Measurements from ENCODE around the gene MYOT.

MYOT gene

DNA sequence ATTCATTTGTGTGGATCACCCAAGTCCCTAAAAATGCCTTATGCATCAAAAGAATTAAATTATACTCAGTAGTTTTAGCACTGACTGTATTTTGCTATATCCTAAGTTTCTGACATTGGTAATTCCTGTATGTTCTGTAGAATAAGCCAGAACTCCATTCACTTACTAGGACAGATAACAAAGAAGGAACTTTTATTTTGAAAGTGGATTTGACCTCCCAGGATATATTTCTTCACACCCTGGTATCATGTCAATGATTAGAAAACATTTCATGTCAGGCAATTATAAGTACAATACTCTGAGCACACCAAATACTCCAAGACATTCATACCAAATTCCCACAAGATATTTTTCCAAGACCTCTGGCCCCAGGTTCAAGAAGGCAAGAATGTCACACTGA, 28.7 kb upstream of the MYOT start:
- H3K79me2 ChIP-seq (ENCODE audit: control insufficient read depth, low read length) = no peaks in the 10 kb centered on the region
- TF ChIP-seq EZH2phosphoT487 (IDR thresholded peaks at IDR 0.05; ENCODE audit: borderline replicate concordance, low read length) = no peak
- TF ChIP-seq, protein P1, sequence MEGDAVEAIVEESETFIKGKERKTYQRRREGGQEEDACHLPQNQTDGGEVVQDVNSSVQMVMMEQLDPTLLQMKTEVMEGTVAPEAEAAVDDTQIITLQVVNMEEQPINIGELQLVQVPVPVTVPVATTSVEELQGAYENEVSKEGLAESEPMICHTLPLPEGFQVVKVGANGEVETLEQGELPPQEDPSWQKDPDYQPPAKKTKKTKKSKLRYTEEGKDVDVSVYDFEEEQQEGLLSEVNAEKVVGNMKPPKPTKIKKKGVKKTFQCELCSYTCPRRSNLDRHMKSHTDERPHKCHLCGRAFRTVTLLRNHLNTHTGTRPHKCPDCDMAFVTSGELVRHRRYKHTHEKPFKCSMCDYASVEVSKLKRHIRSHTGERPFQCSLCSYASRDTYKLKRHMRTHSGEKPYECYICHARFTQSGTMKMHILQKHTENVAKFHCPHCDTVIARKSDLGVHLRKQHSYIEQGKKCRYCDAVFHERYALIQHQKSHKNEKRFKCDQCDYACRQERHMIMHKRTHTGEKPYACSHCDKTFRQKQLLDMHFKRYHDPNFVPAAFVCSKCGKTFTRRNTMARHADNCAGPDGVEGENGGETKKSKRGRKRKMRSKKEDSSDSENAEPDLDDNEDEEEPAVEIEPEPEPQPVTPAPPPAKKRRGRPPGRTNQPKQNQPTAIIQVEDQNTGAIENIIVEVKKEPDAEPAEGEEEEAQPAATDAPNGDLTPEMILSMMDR (IDR thresholded peaks at IDR 0.05; ENCODE audit: low read depth, low read length, poor library complexity, severe bottlenecking) = no peak
- H3K36me3 ChIP-seq (ENCODE audit: control insufficient read depth, low read length) = no peaks in the 10 kb centered on the region
- H3K27me3 ChIP-seq (ENCODE audit: control insufficient read depth, low read length) = no peaks in the 10 kb centered on the region
- no peaks in the 10 kb centered on the region for H3K9me2 ChIP-seq (replicated peaks; ENCODE audit: control insufficient read depth, low read length)
- no peak overlapping the region for H3K4me3 ChIP-seq (ENCODE audit: low read length)
- no peaks in the 10 kb centered on the region for H3K9me3 ChIP-seq (ENCODE audit: control insufficient read depth, insufficient read depth, low read length)
- H4K20me1 ChIP-seq (ENCODE audit: control insufficient read depth, insufficient read depth, low read depth, low read length) = no peaks in the 10 kb centered on the region
- H3K4me1 ChIP-seq (ENCODE audit: control insufficient read depth, low read length) = no peaks in the 10 kb centered on the region
- no peak overlapping the region for H3K27ac ChIP-seq (ENCODE audit: low read depth, low read length)
- no peaks in the 10 kb centered on the region for H3F3A ChIP-seq (ENCODE audit: control insufficient read depth, insufficient read depth)
- no peak overlapping the region for H3K4me2 ChIP-seq (ENCODE audit: low read length)

DNA sequence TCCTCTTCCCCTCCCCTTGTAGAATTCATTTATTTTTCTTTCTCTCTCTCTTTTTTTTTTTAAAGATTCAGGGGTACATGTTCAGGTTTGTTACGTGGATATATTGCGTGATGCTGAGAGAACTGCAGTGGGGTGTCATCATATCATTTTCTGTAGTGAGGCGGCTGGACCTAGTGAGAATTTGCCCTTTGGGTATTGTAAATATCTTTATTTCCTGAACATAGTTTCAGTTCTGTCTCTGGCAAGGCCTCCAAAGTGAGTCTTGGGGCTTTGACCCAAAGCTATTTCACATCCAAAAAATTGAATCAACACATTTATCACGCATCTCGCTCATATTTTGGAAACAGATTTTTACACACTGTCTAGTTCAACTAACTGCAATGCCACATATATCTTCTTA, 25.4 kb upstream of the MYOT start:
- Histone ChIP-seq H3K4me2 (ENCODE audit: low read length) (no peak overlapping the region), H3K9me2 (replicated peaks; ENCODE audit: control insufficient read depth, low read length) (no peaks in the 10 kb centered on the region), H3K4me1 (ENCODE audit: control insufficient read depth, low read length) (no peaks in the 10 kb centered on the region)

DNA sequence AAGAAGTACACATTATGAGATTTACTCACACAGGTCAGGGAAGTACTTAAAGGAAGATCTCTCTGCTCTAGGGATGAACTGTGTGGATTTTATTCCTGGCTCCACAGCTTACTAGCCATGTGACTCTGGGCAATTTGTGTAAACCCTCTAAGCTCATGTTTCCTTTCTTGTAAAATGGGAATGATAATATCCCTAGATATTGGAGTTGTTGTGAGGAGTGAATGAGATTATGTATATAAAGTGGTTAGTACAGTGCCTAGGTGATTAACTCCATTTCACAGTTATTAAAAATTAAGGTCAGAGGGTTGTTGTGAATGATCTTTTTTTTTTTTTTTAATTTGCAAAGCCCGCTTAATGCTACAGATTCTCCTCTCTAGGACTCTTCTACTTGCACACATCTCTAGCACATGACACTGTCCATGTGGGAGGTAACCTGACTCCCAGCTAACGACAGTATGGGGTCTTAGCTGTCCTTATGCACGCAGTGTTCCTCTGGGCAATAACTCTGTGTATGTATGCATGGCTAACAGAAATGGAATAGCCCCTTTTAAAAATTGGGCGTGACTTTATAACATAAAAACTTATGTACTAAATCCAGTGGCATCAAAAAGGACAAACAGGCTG, 23.9 kb upstream of the MYOT start:
- H3K4me3 ChIP-seq (ENCODE audit: low read length) = no peak overlapping the region
- no peaks in the 10 kb centered on the region for H3K9me2 ChIP-seq (replicated peaks; ENCODE audit: control insufficient read depth, low read length)
- TF ChIP-seq, protein P1 (IDR thresholded peaks at IDR 0.05; ENCODE audit: low read depth, low read length, poor library complexity, severe bottlenecking) = no peak
- no peak for TF ChIP-seq EZH2phosphoT487 (IDR thresholded peaks at IDR 0.05; ENCODE audit: borderline replicate concordance, low read length)
- H3K79me2 ChIP-seq (ENCODE audit: control insufficient read depth, low read length) = no peaks in the 10 kb centered on the region
- H3K36me3 ChIP-seq (ENCODE audit: control insufficient read depth, low read length) = no peaks in the 10 kb centered on the region
- H3K4me2 ChIP-seq (ENCODE audit: low read length) = no peak overlapping the region
- H3K9me3 ChIP-seq (ENCODE audit: control insufficient read depth, insufficient read depth, low read length) = no peaks in the 10 kb centered on the region
- H3F3A ChIP-seq (ENCODE audit: control insufficient read depth, insufficient read depth) = no peaks in the 10 kb centered on the region
- no peak overlapping the region for H3K27ac ChIP-seq (ENCODE audit: low read depth, low read length)
- H3K4me1 ChIP-seq (ENCODE audit: control insufficient read depth, low read length) = no peaks in the 10 kb centered on the region
- H3K27me3 ChIP-seq (ENCODE audit: control insufficient read depth, low read length) = no peaks in the 10 kb centered on the region
- H4K20me1 ChIP-seq (ENCODE audit: control insufficient read depth, insufficient read depth, low read depth, low read length) = no peaks in the 10 kb centered on the region

More for the DNA sequence above, 25.4 kb upstream of the MYOT start:
- TF ChIP-seq, protein P1 (IDR thresholded peaks at IDR 0.05; ENCODE audit: low read depth, low read length, poor library complexity, severe bottlenecking) = no peak
- no peak for TF ChIP-seq EZH2phosphoT487 (IDR thresholded peaks at IDR 0.05; ENCODE audit: borderline replicate concordance, low read length)
- no peaks in the 10 kb centered on the region for H3K27me3 ChIP-seq (ENCODE audit: control insufficient read depth, low read length)
- no peaks in the 10 kb centered on the region for H3F3A ChIP-seq (ENCODE audit: control insufficient read depth, insufficient read depth)
- H4K20me1 ChIP-seq (ENCODE audit: control insufficient read depth, insufficient read depth, low read depth, low read length) = no peaks in the 10 kb centered on the region
- H3K4me3 ChIP-seq (ENCODE audit: low read length) = no peak overlapping the region
- no peak overlapping the region for H3K27ac ChIP-seq (ENCODE audit: low read depth, low read length)
- H3K36me3 ChIP-seq (ENCODE audit: control insufficient read depth, low read length) = no peaks in the 10 kb centered on the region
- H3K9me3 ChIP-seq (ENCODE audit: control insufficient read depth, insufficient read depth, low read length) = no peaks in the 10 kb centered on the region
- H3K79me2 ChIP-seq (ENCODE audit: control insufficient read depth, low read length) = no peaks in the 10 kb centered on the region

Data from DOHH2 (cell line).